Neural crest cell (in vitro differentiated cells): ENCODE measurements around the gene ADGRE1. TPM values are rescaled to one million over a fixed set of nuclear protein-coding genes. Genes with fewer than 3 reads are reported as not detected.

Experiments
- DNase-seq: peaks from one replicate; pipeline ENCODE4 v3.0.0; 2021; ENCODE audit warnings: low read depth, mixed read lengths, low spot score
- H3K27ac Mint-ChIP-seq: one replicate; pipeline ENCODE4 v1.8.0; 2021; ENCODE audit warnings: mild to moderate bottlenecking, mixed read lengths; ENCODE audit not compliant: unreplicated experiment
- H3K27me3 Mint-ChIP-seq: 2 replicates; pipeline ENCODE4 v1.8.0; 2021; ENCODE audit warnings: low read depth, mild to moderate bottlenecking, mixed read lengths
- H3K36me3 Mint-ChIP-seq: 2 replicates; pipeline ENCODE4 v1.8.0; 2021; ENCODE audit warnings: low read depth, mild to moderate bottlenecking, mixed read lengths
- H3K4me1 Mint-ChIP-seq: 2 replicates; pipeline ENCODE4 v1.8.0; 2021; ENCODE audit warnings: mixed read lengths
- H3K4me3 Mint-ChIP-seq: one replicate; pipeline ENCODE4 v1.8.0; 2021; ENCODE audit warnings: mild to moderate bottlenecking, mixed read lengths
- H3K9me3 Mint-ChIP-seq: 2 replicates; pipeline ENCODE4 v1.8.0; 2021; ENCODE audit warnings: mixed read lengths
- total RNA-seq: library from RNA; stranded (reverse); gene quantifications from 2 replicates; pipeline ENCODE4 v1.2.1, GENCODE V29; 2021
- TF ChIP-seq, protein P1 (sequence below): fragments of 200-600 bp; sonication (generic); conservative IDR thresholded peaks from 2 replicates; pipeline ENCODE4 v1.5.0; 2021; ENCODE audit warnings: antibody characterized with exemption, mild to moderate bottlenecking

ADGRE1 gene
- total RNA-seq, 1 donor from 2014 or later: not detected

DNA sequence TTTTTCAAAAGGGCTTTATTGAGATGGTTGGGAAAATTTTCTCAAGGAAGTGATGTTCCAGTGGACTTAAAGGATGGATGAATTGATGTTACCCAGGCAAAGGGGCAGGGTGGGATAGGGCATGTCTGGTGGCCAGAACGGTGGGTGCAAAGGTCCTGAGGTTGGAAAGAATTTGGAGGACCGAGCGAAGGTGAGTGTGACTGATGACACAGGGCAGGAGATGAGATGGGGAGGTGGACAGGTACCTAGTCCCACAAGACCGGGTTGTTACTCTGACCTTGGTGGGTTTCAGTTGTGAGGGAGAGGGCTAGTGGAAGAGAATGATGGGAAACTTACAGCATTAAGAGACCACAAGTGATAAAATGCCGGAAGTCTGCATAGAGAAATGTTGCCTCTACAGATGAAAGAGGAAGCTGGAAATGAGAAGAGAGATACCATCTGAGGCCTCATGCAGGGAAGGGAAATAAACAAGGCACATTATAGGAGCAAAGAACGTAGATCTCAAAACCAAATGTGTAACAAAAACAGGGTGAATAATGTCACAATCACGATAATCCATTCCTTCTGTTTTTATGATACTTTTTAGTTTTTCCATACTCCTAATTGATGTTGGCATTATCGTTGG lies 4.5 kb downstream of the ADGRE1 start:
- TF ChIP-seq, protein P1, sequence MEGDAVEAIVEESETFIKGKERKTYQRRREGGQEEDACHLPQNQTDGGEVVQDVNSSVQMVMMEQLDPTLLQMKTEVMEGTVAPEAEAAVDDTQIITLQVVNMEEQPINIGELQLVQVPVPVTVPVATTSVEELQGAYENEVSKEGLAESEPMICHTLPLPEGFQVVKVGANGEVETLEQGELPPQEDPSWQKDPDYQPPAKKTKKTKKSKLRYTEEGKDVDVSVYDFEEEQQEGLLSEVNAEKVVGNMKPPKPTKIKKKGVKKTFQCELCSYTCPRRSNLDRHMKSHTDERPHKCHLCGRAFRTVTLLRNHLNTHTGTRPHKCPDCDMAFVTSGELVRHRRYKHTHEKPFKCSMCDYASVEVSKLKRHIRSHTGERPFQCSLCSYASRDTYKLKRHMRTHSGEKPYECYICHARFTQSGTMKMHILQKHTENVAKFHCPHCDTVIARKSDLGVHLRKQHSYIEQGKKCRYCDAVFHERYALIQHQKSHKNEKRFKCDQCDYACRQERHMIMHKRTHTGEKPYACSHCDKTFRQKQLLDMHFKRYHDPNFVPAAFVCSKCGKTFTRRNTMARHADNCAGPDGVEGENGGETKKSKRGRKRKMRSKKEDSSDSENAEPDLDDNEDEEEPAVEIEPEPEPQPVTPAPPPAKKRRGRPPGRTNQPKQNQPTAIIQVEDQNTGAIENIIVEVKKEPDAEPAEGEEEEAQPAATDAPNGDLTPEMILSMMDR: no peak
- H3K36me3 Mint-ChIP-seq: no peaks in the 10 kb centered on the region
- no peak overlapping the region for H3K4me3 Mint-ChIP-seq
- H3K9me3 Mint-ChIP-seq: peaks cover 25% of the 10 kb centered on the region
- peaks cover 61% of the 10 kb centered on the region for H3K27me3 Mint-ChIP-seq
- DNase-seq: no peak
- H3K27ac Mint-ChIP-seq: no peak overlapping the region
- H3K4me1 Mint-ChIP-seq: no peaks in the 10 kb centered on the region

DNA sequence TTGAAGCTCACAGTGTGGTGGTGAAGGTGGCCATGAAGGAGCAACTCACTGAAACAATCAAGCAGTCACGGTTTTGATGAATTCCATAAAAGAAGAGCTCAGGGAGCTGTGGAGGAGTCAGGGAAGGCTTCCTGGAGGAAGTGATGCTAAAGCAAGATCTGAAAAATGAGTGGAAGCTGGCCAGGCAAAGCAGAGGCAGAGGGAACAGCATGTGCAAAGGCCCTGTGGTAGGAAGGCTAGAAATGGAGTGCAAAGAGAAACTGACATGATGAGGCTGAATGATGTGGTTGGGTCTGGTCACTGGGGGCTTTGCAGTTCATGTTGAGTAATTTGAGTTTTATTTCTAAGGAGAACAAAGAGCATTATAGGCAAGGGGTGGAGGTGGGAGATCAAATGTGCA lies 6.9 kb downstream of the ADGRE1 start:
- TF ChIP-seq, protein P1: no peak
- H3K36me3 Mint-ChIP-seq: peaks cover 2% of the 10 kb centered on the region
- H3K27ac Mint-ChIP-seq: no peak overlapping the region
- H3K4me1 Mint-ChIP-seq: no peaks in the 10 kb centered on the region
- H3K27me3 Mint-ChIP-seq: peaks cover 41% of the 10 kb centered on the region
- DNase-seq: no peak
- H3K4me3 Mint-ChIP-seq: no peak overlapping the region
- peaks cover 14% of the 10 kb centered on the region for H3K9me3 Mint-ChIP-seq

DNA sequence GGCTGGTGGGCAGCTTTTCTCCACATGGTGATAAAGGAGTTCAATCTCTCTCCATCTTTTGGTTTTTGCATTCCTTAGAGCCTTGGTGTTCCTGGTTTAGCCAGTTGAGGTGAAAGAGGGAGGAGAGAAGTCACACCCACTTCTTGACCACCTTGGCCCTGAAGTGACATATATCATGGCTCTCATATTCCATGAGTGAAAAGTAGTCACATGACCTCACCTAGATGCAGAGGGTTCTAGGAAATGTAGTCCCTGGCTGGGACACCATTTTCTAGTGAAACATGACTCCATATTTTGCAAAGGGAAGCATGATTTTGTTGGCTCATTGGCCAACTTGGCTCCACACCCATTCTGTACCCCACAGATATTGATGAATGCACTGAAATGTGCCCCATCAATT lies 16.1 kb downstream of the ADGRE1 start:
- no peak for DNase-seq
- Mint-ChIP-seq H3K4me3 (no peak overlapping the region), H3K27ac (no peak overlapping the region), H3K9me3 (peaks cover 26% of the 10 kb centered on the region), H3K4me1 (no peaks in the 10 kb centered on the region), H3K27me3 (no peaks in the 10 kb centered on the region), H3K36me3 (peaks cover 9% of the 10 kb centered on the region)
- TF ChIP-seq, protein P1: no peak

DNA sequence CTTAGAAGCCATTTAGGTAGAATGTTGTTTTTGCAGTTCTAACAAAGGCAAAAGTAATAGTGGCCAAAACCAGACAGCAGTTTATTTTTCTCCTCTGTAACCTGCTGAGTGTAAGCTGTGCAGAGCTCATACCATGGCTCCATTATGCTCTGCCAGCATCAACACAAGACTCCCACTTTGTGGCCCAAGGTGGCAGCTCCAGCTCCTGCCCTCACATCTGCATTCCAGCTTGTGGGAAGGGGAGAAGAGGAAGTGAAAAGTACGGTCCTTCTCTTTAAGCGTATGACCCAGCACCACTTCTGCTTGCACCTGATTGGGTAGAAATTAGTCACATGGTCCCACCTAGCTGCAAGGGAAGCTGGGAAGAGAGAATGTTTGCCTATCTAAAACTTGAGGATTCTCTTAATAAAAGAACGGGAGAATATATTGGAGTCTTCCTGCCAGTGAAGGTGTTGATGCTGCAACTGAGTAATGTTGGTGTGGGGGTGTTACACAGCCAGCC lies 19.2 kb downstream of the ADGRE1 start:
- no peak for DNase-seq
- Mint-ChIP-seq H3K36me3 (peaks cover 12% of the 10 kb centered on the region), H3K27ac (no peak overlapping the region), H3K27me3 (peaks cover 3% of the 10 kb centered on the region), H3K4me1 (no peaks in the 10 kb centered on the region), H3K9me3 (peaks cover 24% of the 10 kb centered on the region), H3K4me3 (no peak overlapping the region)
- TF ChIP-seq, protein P1: no peak

DNA sequence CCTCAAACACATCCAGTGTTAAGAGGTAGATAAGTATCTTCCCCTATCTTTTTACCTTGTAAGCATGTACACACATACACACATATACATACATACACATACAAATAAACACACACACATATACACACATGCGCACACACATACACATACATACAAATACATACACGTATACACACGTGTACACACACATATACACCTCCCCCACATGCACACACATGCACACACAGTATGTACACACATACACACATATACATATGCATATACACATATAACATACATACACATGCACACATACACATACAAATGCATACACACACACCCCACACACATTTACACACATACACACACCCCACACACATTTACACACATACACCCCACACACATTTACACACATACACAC lies 24.1 kb downstream of the ADGRE1 start:
- peaks cover 15% of the 10 kb centered on the region for H3K36me3 Mint-ChIP-seq
- TF ChIP-seq, protein P1: no peak
- no peaks in the 10 kb centered on the region for H3K4me1 Mint-ChIP-seq
- peaks cover 3% of the 10 kb centered on the region for H3K27me3 Mint-ChIP-seq
- H3K4me3 Mint-ChIP-seq: no peak overlapping the region
- H3K9me3 Mint-ChIP-seq: peaks cover 25% of the 10 kb centered on the region
- no peak for DNase-seq
- H3K27ac Mint-ChIP-seq: no peak overlapping the region
